IMR-90 (cell line): ENCODE data around the gene MEX3A. TPM values are rescaled to one million over a fixed set of nuclear protein-coding genes. Genes with fewer than 3 reads are reported as not detected.

Source experiments
- ATAC-seq: fragments of 200-7000 bp; cut with Tn5 transposase; 2 replicates; pipeline ENCODE4 v1.9.1; 2020; ENCODE audit warnings: low read depth, mild to moderate bottlenecking, moderate library complexity
- BruUV-seq: library from RNA; stranded (reverse); fragments of 400-500 nt; replicated peaks from 2 replicates; lab custom pipeline; 2021; lab: Mats Ljungman, UMichigan
- CTCF ChIA-PET: fragments of 300-600 bp; formaldehyde crosslinking; extraction: SDS; loops from one replicate; lab custom pipeline; 2021; ENCODE audit warnings: antibody characterized with exemption; lab: Yijun Ruan, JAX
- POLR2A ChIA-PET: fragments of 300-600 bp; sonication (Branson Sonifier 250); formaldehyde crosslinking; loops from one replicate; lab custom pipeline; 2022; ENCODE audit warnings: antibody characterized with exemption; ENCODE audit not compliant: unreplicated experiment; lab: Charles Lee
- DNase-seq: peaks from one replicate; pipeline ENCODE4 v3.0.0; 2013
- H2AFZ ChIP-seq: replicated peaks from 2 replicates; pipeline ENCODE3; 2013; ENCODE audit warnings: low read length, mild to moderate bottlenecking; ENCODE audit not compliant: poor library complexity
- H2AK5ac ChIP-seq: 2 replicates; pipeline ENCODE4 v1.6.1; 2013; ENCODE audit warnings: low read depth, low read length, inconsistent platforms
- H2AK9ac ChIP-seq: replicated peaks from 2 replicates; pipeline ENCODE3; 2013; ENCODE audit warnings: mild to moderate bottlenecking, low read depth, low read length, moderate library complexity; ENCODE audit not compliant: poor library complexity
- H2BK120ac ChIP-seq: 2 replicates; pipeline ENCODE4 v1.6.1; 2013; ENCODE audit warnings: low read depth, low read length, inconsistent platforms
- H2BK15ac ChIP-seq: 3 replicates; pipeline ENCODE4 v1.6.1; 2013; ENCODE audit warnings: low read depth, low read length, inconsistent platforms
- H2BK20ac ChIP-seq: 2 replicates; pipeline ENCODE4 v1.6.1; 2013; ENCODE audit warnings: low read depth, mild to moderate bottlenecking, inconsistent platforms, low read length, moderate library complexity
- H2BK5ac ChIP-seq: 2 replicates; pipeline ENCODE4 v1.6.1; 2013; ENCODE audit warnings: mild to moderate bottlenecking, low read depth, low read length, inconsistent platforms; ENCODE audit not compliant: poor library complexity, severe bottlenecking
- H3K14ac ChIP-seq: replicated peaks from 2 replicates; pipeline ENCODE4 v1.6.1; 2013; ENCODE audit warnings: low read depth, low read length, inconsistent platforms
- H3K18ac ChIP-seq: 2 replicates; pipeline ENCODE4 v1.6.1; 2013; ENCODE audit warnings: low read depth, low read length, control low read depth
- H3K23ac ChIP-seq: 2 replicates; pipeline ENCODE4 v1.6.1; 2013; ENCODE audit warnings: low read depth, low read length, inconsistent platforms
- H3K27ac ChIP-seq: 2 replicates; pipeline ENCODE4 v1.5.1; 2013; ENCODE audit warnings: mild to moderate bottlenecking, control low read depth, low read length; ENCODE audit not compliant: insufficient read depth
- H3K27me3 ChIP-seq: 2 replicates; pipeline ENCODE4 v1.6.1; 2013; ENCODE audit warnings: low read length; ENCODE audit not compliant: control insufficient read depth, insufficient read depth
- H3K36me3 ChIP-seq: 2 replicates; pipeline ENCODE4 v1.6.1; 2013; ENCODE audit warnings: low read length, mixed read lengths; ENCODE audit not compliant: control insufficient read depth, insufficient read depth
- H3K4ac ChIP-seq: 2 replicates; pipeline ENCODE4 v1.6.1; 2013; ENCODE audit warnings: low read depth, low read length, inconsistent platforms
- H3K4me1 ChIP-seq: 2 replicates; pipeline ENCODE4 v1.6.1; 2013; ENCODE audit warnings: low read length, mixed read lengths; ENCODE audit not compliant: control insufficient read depth, insufficient read depth
- H3K4me2 ChIP-seq: 2 replicates; pipeline ENCODE4 v1.6.1; 2013; ENCODE audit warnings: low read depth, mild to moderate bottlenecking, control low read depth, low read length, moderate library complexity
- H3K4me3 ChIP-seq: 2 replicates; pipeline ENCODE4 v1.5.1; 2013; ENCODE audit warnings: low read depth, mild to moderate bottlenecking, control low read depth, low read length, moderate library complexity; ENCODE audit not compliant: insufficient read depth
- H3K56ac ChIP-seq: 2 replicates; pipeline ENCODE4 v1.6.1; 2013; ENCODE audit warnings: low read length, inconsistent platforms; ENCODE audit not compliant: insufficient read depth; ENCODE audit errors: extremely low read depth
- H3K79me1 ChIP-seq, 2 experiments: 2 replicates each; pipeline ENCODE4 v1.6.1; 2013; ENCODE audit warnings: low read length in 2 of 2, inconsistent platforms in 1 of 2, low read depth in 1 of 2
- H3K9ac ChIP-seq: 2 replicates; pipeline ENCODE4 v1.6.1; 2013; ENCODE audit warnings: low read depth, low read length, control low read depth
- H3K9me1 ChIP-seq: 2 replicates; pipeline ENCODE4 v1.6.1; 2013; ENCODE audit warnings: low read length, inconsistent platforms; ENCODE audit not compliant: insufficient read depth
- H3K9me3 ChIP-seq: 2 replicates; pipeline ENCODE4 v1.6.1; 2013; ENCODE audit warnings: low read length; ENCODE audit not compliant: control insufficient read depth, insufficient read depth
- H4K20me1 ChIP-seq: 2 replicates; pipeline ENCODE4 v1.6.1; 2013; ENCODE audit warnings: low read length, inconsistent platforms; ENCODE audit not compliant: insufficient read depth
- H4K5ac ChIP-seq: 2 replicates; pipeline ENCODE4 v1.6.1; 2013; ENCODE audit warnings: mild to moderate bottlenecking, low read depth, low read length, control low read depth
- H4K8ac ChIP-seq, 2 experiments: 2 replicates each; pipeline ENCODE4 v1.6.1; 2013; ENCODE audit warnings: low read depth in 2 of 2, low read length in 2 of 2, control low read depth in 1 of 2, inconsistent platforms in 1 of 2
- H4K91ac ChIP-seq: 2 replicates; pipeline ENCODE4 v1.6.1; 2013; ENCODE audit warnings: low read depth, low read length, inconsistent platforms; ENCODE audit not compliant: insufficient read depth
- BHLHE40 ChIP-seq: fragments of 150-350 bp; IDR thresholded peaks from 2 replicates; pipeline ENCODE4 v1.6.1; 2016; ENCODE audit warnings: mild to moderate bottlenecking, low read depth, low read length
- CEBPB ChIP-seq: IDR thresholded peaks from 2 replicates; pipeline ENCODE4 v1.6.1; 2012; ENCODE audit warnings: low read depth, low read length, improper control_type of control experiment
- MAFK ChIP-seq: IDR thresholded peaks from 2 replicates; pipeline ENCODE4 v1.6.1; 2012; ENCODE audit warnings: low read depth, low read length, improper control_type of control experiment
- MXI1 ChIP-seq: IDR thresholded peaks from 2 replicates; pipeline ENCODE4 v1.6.1; 2012; ENCODE audit warnings: low read depth, mild to moderate bottlenecking, low read length, moderate library complexity, borderline replicate concordance
- RAD21 ChIP-seq: IDR thresholded peaks from 2 replicates; pipeline ENCODE4 v1.6.1; 2012; ENCODE audit warnings: low read length, improper control_type of control experiment
- WGBS, 2 experiments: methylation state at CpG; one replicate each; pipeline versions ENCODE4 v1.1.5 to v1.1.7; 2013; ENCODE audit warnings: missing lambda C conversion rate in 2 of 2; ENCODE audit not compliant: insufficient read length in 1 of 2; ENCODE audit errors: extremely low coverage in 2 of 2; 5-methylcytosine and 5-hydroxymethylcytosine counted together
- dilution Hi-C: fragments of 300-500 bp; cut with HindIII; formaldehyde crosslinking; loops from one replicate; pipeline ENCODE4 v1.14.3; 2018; ENCODE audit warnings: low sequenced_read_pairs; ENCODE audit not compliant: unreplicated experiment
- in situ Hi-C: fragments of 300-500 bp; cut with MboI; formaldehyde crosslinking; loops from 3 replicates; pipeline ENCODE4 v1.14.3; 2019; ENCODE audit warnings: low sequenced_read_pairs, inconsistent platforms, mixed read lengths
- intact Hi-C: fragments of 100-400 bp; cut with micrococcal nuclease; formaldehyde crosslinking; loops from 2 replicates; pipeline ENCODE4 v1.10.0; 2022
- polyA plus RNA-seq, 3 experiments: library from polyadenylated mRNA; depleted of rRNA; stranded (reverse); fragments of >200 nt; gene quantifications; 2 replicates each; pipeline ENCODE4 v1.2.3, GENCODE V29; 2012; ENCODE audit warnings: low replicate concordance in 1 of 3
- total RNA-seq: library from RNA; depleted of rRNA; stranded (reverse); fragments of >200 nt; gene quantifications from 2 replicates; pipeline ENCODE4 v1.2.3, GENCODE V29; 2012
- TF ChIP-seq, protein P1 (sequence below): conservative IDR thresholded peaks from 2 replicates; pipeline ENCODE4 v1.5.1; 2012; ENCODE audit warnings: mild to moderate bottlenecking, low read depth, low read length, improper control_type of control experiment

MEX3A gene
- total and polyA plus RNA-seq, 2 of the 4 experiments (the other 2 are of a cell fraction), result 2.3 to 9.0 TPM

DNA sequence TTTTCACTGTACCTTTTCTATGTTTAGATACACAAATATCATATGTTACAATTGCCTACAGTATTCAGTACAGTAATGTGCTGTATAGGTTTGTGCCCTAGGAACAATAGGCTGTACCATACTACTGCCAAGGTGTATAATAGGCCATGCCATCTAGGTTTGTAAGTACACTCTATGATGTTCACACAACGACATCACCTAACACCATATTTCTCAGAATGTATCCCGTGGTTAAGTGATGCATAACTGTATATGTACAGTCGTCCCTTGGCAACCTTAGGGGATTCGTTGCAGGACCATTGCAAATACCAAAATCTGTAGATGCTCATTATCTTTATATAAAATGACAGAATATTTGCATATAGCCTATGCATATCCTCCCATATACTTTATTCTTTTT, 55.7 kb downstream of the MEX3A start:
- H2AK5ac ChIP-seq, result no peak overlapping the region
- no peaks in the 10 kb centered on the region for H3K79me1 ChIP-seq
- no peak overlapping the region for H4K91ac ChIP-seq
- no peak for ATAC-seq
- dilution Hi-C loops (no loop called here), in situ Hi-C loops (no loop called here), intact Hi-C loops (loop anchor here (1.0 to 2.0 kb wide), 2 partner anchors 26 to 40 kb away; partner anchors contain the start of gene UBQLN4)
- no peak overlapping the region for H2BK5ac ChIP-seq
- POLR2A ChIA-PET, result no interaction called here
- H2AK9ac ChIP-seq, result no peak overlapping the region
- no peak overlapping the region for H3K56ac ChIP-seq
- no peak overlapping the region for H3K27ac ChIP-seq
- 0 out of 2 replicates have a peak, but pooled peaks cover 1% of the 10 kb centered on the region for H3K4me1 ChIP-seq
- WGBS, 2 experiments, result no CpG with 5 or more reads among the region's 4 CpGs
- H3K14ac ChIP-seq, result no peak overlapping the region
- H3K4me2 ChIP-seq, result no peak overlapping the region
- H3K9ac ChIP-seq, result no peak overlapping the region
- no peaks in the 10 kb centered on the region for H3K27me3 ChIP-seq
- CTCF ChIA-PET, result interaction anchor here (0.6 to 1.1 kb wide), 3 partner anchors 16 to 40 kb away, joined by 4 to 5 read pairs (median 4); no protein-coding TSS in a partner anchor
- TF ChIP-seq CEBPB (no peak), RAD21 (no peak), MAFK (no peak), MXI1 (no peak), BHLHE40 (no peak)
- TF ChIP-seq, protein P1, sequence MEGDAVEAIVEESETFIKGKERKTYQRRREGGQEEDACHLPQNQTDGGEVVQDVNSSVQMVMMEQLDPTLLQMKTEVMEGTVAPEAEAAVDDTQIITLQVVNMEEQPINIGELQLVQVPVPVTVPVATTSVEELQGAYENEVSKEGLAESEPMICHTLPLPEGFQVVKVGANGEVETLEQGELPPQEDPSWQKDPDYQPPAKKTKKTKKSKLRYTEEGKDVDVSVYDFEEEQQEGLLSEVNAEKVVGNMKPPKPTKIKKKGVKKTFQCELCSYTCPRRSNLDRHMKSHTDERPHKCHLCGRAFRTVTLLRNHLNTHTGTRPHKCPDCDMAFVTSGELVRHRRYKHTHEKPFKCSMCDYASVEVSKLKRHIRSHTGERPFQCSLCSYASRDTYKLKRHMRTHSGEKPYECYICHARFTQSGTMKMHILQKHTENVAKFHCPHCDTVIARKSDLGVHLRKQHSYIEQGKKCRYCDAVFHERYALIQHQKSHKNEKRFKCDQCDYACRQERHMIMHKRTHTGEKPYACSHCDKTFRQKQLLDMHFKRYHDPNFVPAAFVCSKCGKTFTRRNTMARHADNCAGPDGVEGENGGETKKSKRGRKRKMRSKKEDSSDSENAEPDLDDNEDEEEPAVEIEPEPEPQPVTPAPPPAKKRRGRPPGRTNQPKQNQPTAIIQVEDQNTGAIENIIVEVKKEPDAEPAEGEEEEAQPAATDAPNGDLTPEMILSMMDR, result no peak
- H4K5ac ChIP-seq, result no peak overlapping the region
- no peak overlapping the region for H2BK120ac ChIP-seq
- no peaks in the 10 kb centered on the region for H3K9me3 ChIP-seq
- no peak for DNase-seq
- no peaks in the 10 kb centered on the region for H4K20me1 ChIP-seq
- no peak overlapping the region for H2BK15ac ChIP-seq
- H3K4me3 ChIP-seq, result no peak overlapping the region
- H2AFZ ChIP-seq, result no peak overlapping the region
- BruUV-seq, result no TSS peak
- peaks cover 7% of the 10 kb centered on the region for H3K9me1 ChIP-seq
- no peak overlapping the region for H2BK20ac ChIP-seq
- H3K36me3 ChIP-seq, result no peaks in the 10 kb centered on the region
- no peak overlapping the region for H3K4ac ChIP-seq
- H3K23ac ChIP-seq, result no peak overlapping the region
- no peak overlapping the region for H3K18ac ChIP-seq
- no peak overlapping the region for H4K8ac ChIP-seq
